Left cardiac atrium (tissue), 4 donors: ENCODE measurements around the gene RASGEF1C. TPM values are rescaled to one million over a fixed set of nuclear protein-coding genes. Genes with fewer than 3 reads are reported as not detected.

Experiments used
- ATAC-seq, 2 donors: fragments of 200-7000 bp; cut with Tn5 transposase; one replicate each; pipeline ENCODE4 v1.9.1; 2020; ENCODE audit warnings: mild to moderate bottlenecking in 2 of 2, moderate library complexity in 2 of 2
- DNase-seq: peaks from one replicate; pipeline ENCODE4 v3.0.0-alpha.2; 2020
- intact Hi-C, 2 donors: fragments of 100-400 bp; cut with DNase I; formaldehyde crosslinking; loops; one replicate each; pipeline versions ENCODE4 v1.14.1 to v1.15.1; 2022 to 2023
- total RNA-seq, 2 donors: library from RNA; stranded (reverse); fragmentation: NEBNext Ultra II Directional; extraction: Animal tissue kit (Norgen Biotek cat#: 25700); gene quantifications; one replicate each; pipeline ENCODE4 v1.2.1, GENCODE V29; 2021
- donor health status: DM: no; HTN: yes; CAD: no.
- donor health status: DM: no; HTN: yes; CAD: no; lungs with severe emphysema.
- donor health status: DM: yes; HTN: yes; CAD: no.
- donor health status: Dilated cardiomyopathy.

The RASGEF1C gene
- total RNA-seq, 2 donors from 2014 or later: 0.65 TPM

- DNase-seq: no peak
- intact Hi-C loops: no loop called here
Measured at GRCh38 chr5:180082633-180083420, 126.2 kb downstream of the RASGEF1C start.

DNA sequence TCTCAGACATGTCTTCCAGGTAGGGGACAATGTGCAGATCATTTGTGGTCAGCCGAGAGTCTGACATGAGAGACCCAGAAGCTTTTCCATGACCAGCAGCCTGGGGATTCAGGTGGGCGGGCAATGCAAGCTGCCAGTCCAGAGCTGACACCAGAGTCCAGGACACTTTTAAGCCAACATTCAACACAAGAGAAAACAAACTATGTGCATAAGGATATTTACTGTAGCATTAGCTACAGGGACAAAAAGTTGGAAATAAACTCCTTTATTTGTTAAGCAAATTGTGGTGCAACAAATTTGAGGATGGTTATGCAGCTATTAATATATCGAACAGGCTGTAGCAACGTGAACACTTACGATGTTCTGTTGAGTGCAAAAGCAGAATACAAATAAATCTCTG lies 127.5 kb downstream of the RASGEF1C start:
- intact Hi-C loops: no loop called here
- ATAC-seq (no peak), DNase-seq (no peak)

More at GRCh38 chr5:180082633-180083420, 126.2 kb downstream of the RASGEF1C start:
- ATAC-seq: no peak

- intact Hi-C loops: no loop called here
- DNase-seq: no peak
Measured at GRCh38 chr5:180080486-180081280, 128.3 kb downstream of the RASGEF1C start.

DNA sequence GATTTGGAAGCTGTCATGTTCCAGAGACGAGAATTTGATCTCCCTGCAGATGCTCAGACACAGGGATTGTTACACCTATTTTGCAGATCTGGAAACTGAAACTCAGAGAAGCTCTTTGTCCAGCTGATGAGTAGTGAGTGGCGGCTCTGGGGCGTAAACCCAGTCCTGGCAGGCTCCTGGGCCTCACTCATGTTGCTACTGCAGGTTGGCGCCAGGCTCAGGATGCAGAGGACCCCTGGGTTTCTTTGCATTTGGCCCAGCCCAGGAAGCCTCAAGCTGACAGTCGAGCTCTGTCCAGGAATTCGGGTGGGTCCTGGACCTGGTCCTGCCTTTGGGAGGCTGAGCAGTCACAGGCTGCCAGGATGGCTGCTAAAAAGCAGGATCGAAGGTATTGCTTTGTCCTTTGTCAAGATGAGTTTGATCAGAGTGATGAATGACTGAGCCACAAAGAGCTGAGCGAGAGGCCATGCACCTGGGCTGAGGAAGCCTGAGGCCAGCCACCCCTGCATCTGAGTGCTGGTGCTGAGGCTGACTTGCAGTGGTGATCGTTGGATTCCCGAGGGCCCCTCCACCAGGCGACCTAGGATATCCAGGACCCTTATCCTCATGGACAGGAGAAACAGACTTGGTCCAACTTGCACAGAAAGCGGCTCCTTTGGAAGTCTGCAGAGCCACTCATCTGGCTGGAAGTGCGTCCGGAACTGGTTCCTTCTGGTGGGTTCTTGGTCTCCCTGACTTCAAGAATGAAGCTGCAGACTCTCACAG lies 129.1 kb downstream of the RASGEF1C start:
- ATAC-seq (no peak), DNase-seq (no peak)
- intact Hi-C loops: no loop called here

More at GRCh38 chr5:180080486-180081280, 128.3 kb downstream of the RASGEF1C start:
- no peak for ATAC-seq

- no peak for ATAC-seq
- intact Hi-C loops: no loop called here
Measured at GRCh38 chr5:180078348-180078747, 130.7 kb downstream of the RASGEF1C start.

GRCh38 chr5:180077594-180078284 lies 131.3 kb downstream of the RASGEF1C start:
- intact Hi-C loops: no loop called here
- ATAC-seq: no peak
- DNase-seq: no peak

More at GRCh38 chr5:180078348-180078747, 130.7 kb downstream of the RASGEF1C start:
- DNase-seq: no peak

GRCh38 chr5:180075703-180076102 lies 133.3 kb downstream of the RASGEF1C start:
- ATAC-seq (no peak), DNase-seq (no peak)
- intact Hi-C loops: no loop called here

- intact Hi-C loops: loop anchor here in 1 of 2 donors (5.0 kb wide), 1 partner anchor 167 kb away; the partner anchor contains the start of gene TBC1D9B
Measured at GRCh38 chr5:180074462-180074861, 134.5 kb downstream of the RASGEF1C start.

DNA sequence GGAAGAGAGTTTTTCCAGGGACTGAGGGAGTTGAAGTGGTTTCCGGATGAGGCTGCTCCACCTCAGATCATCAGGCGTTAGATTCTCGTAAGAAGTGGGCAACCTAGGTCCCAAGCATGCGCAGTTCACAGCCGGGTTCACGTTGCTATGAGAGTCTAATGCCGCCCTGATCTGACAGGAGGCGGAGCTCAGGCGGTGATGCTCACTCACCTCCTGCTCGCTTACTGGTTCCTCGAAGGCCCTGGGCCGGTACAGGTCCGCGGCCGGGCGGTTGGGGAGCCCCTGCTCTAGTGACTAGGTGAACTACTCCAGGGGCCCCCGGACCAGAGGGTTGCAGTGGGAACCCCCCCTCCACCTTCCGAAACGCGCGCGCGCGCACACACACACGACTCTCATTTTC lies 136.5 kb downstream of the RASGEF1C start:
- ATAC-seq: no peak
- DNase-seq: no peak

More at GRCh38 chr5:180074462-180074861, 134.5 kb downstream of the RASGEF1C start:
- ATAC-seq: no peak
- no peak for DNase-seq

DNA sequence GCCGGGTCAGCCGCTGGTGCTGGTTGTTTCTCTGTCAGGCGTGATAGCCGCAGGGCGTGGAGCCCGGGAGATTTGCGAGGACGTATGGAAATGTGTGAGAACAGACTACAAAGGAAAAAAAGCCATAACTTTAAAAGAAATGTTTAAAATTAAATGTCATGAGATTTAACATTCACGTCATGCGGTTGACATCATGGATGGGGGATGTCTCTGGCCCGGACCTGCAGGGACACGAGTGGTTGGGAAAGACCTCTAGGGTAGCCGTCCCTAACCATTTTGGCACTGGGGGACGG lies 136.8 kb downstream of the RASGEF1C start:
- no peak for DNase-seq
- ATAC-seq: no peak
- intact Hi-C loops: loop anchor here in 1 of 2 donors (5.0 kb wide), 1 partner anchor 165 kb away; the partner anchor contains the start of gene TBC1D9B

More for the DNA sequence above, 136.5 kb downstream of the RASGEF1C start:
- intact Hi-C loops: loop anchor here in 1 of 2 donors (5.0 kb wide), 1 partner anchor 165 kb away; the partner anchor contains the start of gene TBC1D9B

DNA sequence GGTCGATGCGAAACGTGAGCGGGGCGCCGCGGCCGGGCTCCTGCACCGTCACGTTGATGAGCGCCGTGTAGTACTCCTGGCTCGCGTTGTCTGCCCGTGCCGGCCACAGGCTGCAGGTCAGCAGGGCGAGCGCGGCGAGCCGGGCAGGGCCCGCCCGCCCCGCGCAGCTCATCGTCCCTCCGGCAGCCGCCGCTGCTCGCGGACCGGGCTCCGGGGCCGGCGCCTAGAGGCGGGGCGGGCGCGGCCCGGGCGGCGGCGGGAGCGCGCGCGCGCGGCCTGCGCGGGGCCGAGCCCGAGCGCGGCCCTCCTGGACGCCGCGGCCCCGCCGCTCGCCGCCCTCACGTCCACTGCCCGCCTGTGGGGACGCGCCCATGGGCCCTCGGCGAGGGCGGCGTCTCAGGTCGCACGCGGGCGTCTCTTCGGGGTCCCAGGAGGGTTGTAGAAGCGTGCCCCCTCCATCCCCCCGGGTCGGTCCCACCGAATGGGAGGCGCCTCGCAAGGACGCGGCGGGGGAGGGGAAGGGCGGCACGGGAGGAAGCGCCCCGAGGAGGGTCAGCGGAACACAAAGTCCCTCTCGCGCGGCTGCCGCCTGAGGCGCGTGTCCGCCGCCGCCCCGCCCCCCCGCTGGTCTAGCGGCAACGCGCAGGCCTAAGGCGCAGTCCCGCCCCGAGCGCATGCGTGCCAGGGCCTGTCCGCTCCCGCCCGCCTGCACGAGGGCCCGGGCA lies 137.3 kb downstream of the RASGEF1C start, which contains the start of gene RNF130:
RNF130 (minus strand) TSS at position 229 of the 725 bp plus-strand sequence; CDS start at position 172, 57 bp downstream.
- DNase-seq: peak; percentile 95
- intact Hi-C loops: loop anchor here in 1 of 2 donors (5.0 kb wide), 1 partner anchor 164 kb away; the partner anchor contains the start of gene TBC1D9B
- peak; percentile 96 to 97 for ATAC-seq

DNA sequence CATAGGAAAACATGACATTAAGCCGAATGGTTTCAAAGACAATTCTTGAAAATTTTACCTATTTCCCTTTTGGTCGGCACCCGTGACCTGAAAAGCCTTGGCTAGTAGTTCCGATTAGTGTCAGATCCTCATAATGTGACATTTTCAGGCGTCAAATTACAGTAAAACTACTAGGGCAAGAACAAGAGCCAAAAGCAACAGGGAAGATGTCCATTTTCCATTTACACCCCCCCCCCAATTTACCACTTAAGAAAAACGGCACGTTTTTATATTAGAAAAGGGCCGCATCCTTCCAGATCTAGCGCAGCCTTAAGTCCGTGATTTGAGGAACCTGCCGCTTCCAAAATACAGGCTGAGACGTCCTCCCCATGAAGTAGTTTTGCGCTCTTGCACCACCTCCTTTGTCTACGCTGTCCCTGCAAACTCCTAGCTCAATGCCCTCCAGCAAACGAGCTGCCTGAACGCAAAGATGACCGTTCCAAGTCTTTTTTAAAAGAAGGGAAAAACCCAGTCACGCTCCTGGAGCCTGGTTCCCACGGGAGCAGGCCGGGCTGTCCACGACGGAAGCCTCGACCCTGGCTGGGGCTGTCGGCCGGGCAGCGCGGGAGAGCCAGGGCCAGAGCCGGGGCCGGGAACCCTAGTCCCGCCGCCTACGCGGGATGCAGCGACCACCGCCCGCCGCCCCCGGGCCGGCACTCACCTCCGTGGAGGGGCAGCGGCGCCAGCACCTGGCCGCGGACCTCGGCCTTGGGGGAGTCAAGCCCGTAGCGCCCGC lies 138.1 kb downstream of the RASGEF1C start:
- ATAC-seq (peak; percentile 35 to 50), DNase-seq (peak; percentile 55)
- intact Hi-C loops: loop anchor here in 1 of 2 donors (5.0 kb wide), 1 partner anchor 164 kb away; the partner anchor contains the start of gene TBC1D9B

GRCh38 chr5:180069589-180070247 lies 139.3 kb downstream of the RASGEF1C start:
- intact Hi-C loops: loop anchor here in 1 of 2 donors (5.0 kb wide), 1 partner anchor 162 kb away; the partner anchor contains the start of gene TBC1D9B
- peak in 1 of 2 donors; percentile 9 for ATAC-seq
- peak; percentile 39 for DNase-seq

DNA sequence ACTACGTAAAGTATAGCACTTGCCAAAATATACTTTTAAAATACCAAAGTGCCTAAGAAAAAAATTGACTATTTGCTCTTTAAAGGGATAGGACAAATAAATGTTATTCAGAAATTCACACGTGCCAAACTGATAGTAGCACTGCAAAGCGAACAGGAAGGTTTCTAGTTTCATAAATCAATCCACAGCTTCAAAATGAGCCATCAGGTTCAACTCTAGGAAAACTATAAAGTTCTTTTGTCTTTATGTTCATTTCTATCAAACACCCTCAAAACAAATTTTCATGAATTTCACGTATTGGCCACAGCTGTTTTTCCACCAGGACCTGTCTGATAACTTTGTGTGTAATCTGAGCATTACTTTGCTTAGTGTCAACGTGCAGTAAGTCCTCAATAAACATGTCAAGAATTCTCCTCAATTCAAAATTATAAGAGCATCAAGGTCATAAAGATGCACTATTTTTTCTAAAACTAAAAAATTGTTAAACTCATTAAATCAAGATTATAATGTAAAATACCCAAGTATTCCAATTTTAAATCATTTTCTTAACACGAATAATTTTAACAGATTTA lies 140.4 kb downstream of the RASGEF1C start:
- ATAC-seq (no peak), DNase-seq (no peak)
- intact Hi-C loops: no loop called here

- no peak for DNase-seq
- no peak for ATAC-seq
- intact Hi-C loops: no loop called here
Measured at GRCh38 chr5:180067986-180068385, 141.0 kb downstream of the RASGEF1C start.

GRCh38 chr5:180060192-180060591 lies 148.8 kb downstream of the RASGEF1C start:
- no peak for ATAC-seq
- no peak for DNase-seq
- intact Hi-C loops: no loop called here
